ENCODE results near the gene PIEZO2.

- TF ChIP-seq, protein P1, sequence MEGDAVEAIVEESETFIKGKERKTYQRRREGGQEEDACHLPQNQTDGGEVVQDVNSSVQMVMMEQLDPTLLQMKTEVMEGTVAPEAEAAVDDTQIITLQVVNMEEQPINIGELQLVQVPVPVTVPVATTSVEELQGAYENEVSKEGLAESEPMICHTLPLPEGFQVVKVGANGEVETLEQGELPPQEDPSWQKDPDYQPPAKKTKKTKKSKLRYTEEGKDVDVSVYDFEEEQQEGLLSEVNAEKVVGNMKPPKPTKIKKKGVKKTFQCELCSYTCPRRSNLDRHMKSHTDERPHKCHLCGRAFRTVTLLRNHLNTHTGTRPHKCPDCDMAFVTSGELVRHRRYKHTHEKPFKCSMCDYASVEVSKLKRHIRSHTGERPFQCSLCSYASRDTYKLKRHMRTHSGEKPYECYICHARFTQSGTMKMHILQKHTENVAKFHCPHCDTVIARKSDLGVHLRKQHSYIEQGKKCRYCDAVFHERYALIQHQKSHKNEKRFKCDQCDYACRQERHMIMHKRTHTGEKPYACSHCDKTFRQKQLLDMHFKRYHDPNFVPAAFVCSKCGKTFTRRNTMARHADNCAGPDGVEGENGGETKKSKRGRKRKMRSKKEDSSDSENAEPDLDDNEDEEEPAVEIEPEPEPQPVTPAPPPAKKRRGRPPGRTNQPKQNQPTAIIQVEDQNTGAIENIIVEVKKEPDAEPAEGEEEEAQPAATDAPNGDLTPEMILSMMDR (conservative IDR thresholded peaks at IDR 0.05; ENCODE audit: low read length), result no peak
- TF ChIP-seq EZH2phosphoT487 (IDR thresholded peaks at IDR 0.05; ENCODE audit: borderline replicate concordance), result no peak
Measured at GRCh38 chr18:10671441-10671840, 477.9 kb downstream of the PIEZO2 start.
